Fibroblast of skin of left biceps (primary cell): ENCODE results near the gene BRSK2.

Source experiments
- DNase-seq, 2 experiments: peaks; one replicate each; pipeline ENCODE4 v3.0.0-alpha.2; 2013; ENCODE audit warnings: low read depth in 2 of 2

The BRSK2 gene

DNA sequence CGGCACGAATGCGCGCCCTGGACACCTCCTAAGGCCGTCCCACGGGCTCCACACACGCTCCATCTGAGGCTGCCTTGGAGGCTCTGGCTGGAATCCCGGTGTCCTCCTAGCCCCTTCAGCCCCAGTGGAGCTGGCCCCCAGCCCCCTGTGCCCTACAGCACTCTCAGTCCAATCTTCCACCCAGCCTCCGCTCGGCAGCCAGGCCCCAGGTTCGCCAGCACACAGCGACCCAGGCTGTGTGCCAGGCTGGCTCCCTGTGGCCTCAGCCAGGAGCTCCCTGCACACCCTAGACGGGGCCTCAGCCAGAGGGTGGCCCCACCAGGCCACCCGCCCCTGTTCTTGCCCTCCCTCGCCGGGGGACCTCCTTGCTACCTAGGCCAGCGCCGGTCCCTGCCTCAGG lies 78.3 kb downstream of the BRSK2 start:
- no peak for DNase-seq

DNA sequence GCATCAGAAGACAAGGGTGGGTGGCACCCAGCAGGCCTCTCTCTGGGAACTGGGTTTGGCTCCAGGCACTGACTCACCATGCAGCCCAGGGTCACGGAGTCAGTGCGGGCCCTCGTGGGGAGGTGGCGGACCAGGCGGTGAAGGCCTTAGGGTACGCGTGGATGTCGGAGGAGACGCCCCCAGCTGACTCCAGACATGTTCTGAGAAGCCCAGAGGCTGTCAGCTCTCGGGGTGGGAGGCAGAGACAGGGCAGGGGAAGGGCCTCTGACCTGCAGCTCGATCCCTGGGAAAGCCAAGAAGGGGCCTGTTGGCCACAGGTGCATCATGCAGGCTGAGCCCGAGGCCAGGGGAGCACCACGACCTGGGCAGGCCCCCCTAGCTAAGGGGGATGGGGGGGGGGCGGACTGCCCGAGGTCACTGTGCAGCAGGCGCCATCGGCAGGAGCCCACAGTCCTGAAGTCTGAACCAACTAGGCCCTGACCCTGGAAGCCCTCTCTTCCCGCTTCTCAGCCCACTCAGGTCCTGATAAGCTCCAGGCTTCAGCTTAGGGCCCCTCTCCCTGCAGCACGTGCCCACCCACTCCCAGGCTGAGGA lies 78.8 kb downstream of the BRSK2 start:
- DNase-seq, result no peak

DNA sequence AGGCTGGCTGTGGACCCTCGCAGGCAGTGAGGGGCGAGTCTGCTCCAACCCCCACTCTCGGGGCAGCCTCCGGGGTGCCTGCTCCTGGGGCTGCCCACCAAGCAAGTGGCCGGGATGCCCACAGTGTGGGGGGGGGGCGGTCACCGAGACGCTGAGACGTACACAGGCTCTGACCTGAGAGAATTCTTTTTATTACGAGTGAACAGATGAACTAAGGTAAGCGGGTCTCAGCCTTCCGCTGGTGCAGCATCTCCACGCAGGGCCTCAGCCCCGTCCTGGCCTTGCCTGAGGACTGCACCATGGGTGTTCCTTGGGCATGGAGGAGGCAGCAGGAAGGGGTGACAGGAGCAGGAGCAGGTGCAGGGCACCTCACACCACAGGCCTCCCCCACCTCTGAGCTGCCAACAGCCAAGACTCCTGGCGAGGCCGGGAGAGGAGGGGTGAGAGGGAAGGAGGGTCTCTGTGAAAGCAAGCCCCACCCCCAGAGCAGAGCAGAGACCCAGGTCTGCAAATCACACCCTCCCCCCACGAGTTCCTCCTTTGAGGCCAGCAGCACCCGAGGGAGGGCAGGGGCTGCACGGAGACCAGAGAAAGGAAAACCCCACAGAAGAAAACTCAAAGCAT lies 79.7 kb downstream of the BRSK2 start:
- no peak for DNase-seq

DNA sequence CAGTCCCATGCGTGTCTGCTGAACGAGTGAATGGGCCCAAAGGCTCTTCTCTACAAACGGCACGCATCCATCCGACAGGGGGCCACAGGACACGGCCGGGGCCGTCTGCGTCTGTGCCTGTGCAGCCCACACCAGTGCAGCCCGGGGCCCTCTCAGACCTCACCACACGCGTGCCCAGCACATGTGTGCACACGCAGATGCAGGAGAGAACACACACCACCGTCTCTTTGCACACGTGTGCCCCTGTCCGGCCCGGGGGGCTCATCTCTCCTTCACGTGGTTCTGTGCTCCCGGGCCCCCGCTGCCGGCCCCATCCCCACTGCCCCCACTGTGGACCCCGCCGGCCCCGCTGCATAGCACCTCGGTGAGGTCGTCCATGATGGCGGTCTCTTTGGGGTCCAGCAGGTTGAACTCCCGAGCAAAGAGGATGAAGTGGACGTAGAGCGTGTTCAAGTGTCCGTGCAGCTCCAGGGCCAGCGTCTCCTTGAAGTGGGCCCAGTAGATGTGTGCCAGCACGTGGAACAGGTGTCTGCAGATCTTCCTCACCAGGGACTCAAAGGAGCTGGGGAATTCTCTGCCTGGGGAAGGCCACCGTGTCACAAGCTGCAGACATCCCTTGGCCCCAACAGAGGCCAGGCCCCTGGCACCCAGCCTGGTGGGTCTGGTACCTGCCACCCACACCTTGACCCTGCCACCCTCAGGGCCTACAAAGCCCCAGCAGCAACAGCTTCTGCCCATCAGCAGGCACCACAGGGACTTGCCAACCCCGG lies 80.4 kb downstream of the BRSK2 start:
- no peak for DNase-seq

DNA sequence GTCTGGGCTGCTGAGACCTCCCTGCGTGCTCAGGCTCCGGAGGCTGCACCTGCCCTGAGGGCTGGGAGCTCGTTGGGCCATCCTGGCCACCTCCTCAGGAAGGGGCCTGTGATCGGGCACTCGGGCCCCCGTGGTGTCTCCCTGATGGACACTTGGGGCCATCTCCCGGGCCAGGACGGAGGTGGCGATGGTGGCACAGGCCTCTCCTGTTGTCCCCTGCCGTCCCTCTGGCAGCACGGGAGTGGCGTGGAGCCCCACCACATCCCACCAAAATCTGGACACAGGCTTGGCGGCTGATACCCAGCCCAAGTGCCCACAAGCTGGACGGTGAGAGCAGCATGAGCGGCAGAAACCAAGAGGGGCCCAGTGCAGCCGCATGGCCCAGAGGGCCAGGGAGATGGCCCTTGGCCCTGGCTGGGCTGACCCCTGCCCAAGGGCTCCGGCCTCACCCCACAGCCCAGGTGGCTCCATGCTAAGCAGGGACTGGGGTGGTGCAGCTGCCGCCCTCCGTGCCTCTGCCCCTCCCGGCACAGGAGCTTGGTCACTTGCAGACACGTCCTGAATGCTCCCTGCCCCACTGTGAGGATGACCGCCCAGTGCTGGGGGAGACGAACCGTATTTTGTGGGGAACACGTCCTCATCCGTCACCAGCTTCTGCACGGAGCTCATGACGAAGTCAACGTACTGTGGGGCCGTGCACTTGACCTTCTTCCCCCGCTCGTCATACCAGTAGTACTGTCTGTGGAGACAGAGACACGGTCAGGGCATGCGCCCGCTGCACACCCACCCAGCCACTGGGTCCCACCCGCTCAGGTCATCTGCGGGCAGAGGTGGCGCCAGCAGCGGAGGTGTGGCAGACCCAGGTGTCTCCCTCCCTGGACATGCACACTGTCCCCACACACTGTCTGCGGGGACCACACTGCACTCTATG lies 81.2 kb downstream of the BRSK2 start:
- no peak for DNase-seq

DNA sequence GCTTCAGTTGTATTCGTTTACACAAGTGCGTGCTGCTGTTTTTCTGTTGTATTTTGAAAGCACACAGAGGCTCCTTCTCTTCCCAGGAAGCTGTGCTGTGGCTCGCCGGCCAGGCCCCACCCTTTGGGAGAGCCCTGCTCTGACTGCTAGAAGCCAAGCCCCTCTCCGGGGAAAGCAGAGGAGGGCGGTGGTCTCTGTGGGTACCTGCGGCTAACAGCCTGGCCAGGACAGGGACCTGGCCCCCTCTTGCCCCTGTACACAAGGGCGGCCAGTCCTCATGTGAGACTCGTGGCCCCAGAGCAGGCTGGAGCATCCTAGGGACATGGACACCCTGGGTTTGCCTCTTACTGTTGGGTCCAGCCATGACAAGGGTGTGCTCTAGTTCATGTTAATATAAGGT lies 82.0 kb downstream of the BRSK2 start:
- no peak for DNase-seq

DNA sequence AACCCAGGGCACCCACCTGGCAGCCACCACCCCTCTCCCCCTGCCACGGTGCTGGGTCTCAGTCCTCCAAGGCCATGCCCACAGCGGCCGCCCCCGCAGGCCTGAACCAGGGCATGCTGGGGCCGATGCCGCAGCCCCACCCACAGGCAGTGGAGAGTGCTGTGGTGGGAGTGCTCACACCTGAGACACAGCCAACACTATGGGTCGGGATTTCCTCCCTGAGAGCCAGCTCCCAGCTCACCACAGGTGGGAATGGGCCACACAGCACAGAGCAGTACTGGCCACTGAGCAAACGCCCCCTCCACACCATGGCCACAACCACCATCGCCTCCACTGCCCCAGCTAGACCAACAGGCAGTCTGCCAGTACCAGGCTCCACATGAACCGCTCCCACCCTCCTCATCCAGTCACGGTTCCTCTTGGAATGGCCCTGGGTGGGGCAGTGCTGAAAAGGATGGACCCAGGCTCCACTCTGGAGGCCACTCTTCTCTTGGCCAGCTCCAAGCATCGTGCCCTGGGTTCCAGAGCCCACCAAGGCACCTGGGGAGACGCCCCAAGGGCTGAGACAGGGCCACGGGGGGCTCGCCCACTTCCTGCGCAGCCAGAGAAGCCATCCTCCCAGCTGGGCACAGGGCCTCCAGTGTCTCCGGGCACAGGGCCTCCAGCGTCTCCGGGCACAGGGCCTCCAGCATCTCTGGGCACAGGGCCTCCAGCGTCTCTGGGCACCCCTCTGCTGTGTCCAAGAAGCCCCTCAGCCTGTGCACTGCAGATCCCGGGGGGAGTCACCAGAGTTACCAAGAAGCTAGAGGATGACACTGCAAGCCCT lies 82.7 kb downstream of the BRSK2 start:
- DNase-seq, result no peak

DNA sequence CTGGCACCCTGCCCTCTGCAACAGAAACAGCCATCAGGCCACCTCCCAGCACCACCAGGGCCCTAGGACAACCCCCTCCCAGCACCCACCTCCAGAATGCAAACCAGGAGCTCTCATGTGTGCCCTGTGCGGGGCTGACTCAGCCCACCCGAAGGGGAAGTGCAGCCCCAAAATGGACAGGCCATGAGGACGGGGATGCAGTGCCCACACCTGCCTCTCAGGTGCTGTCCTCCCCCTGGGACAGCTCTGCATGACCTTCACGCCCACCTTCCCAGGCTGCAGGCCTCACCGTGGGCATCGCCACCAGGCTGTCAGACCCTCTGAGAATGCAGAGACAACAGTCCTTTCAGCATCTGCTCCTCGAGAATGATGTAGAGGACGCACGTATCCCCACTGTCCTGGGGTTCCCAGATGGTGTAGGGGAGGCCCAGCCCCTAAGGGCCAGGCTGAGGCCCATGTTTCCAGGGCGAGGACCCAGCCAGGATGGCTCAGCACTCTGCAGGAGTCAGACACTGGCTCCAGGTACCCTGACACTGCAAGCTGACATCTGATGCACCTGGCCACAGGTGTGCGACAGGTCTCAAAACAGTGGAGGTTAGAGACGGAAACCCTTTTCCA lies 83.4 kb downstream of the BRSK2 start:
- DNase-seq, result no peak

DNA sequence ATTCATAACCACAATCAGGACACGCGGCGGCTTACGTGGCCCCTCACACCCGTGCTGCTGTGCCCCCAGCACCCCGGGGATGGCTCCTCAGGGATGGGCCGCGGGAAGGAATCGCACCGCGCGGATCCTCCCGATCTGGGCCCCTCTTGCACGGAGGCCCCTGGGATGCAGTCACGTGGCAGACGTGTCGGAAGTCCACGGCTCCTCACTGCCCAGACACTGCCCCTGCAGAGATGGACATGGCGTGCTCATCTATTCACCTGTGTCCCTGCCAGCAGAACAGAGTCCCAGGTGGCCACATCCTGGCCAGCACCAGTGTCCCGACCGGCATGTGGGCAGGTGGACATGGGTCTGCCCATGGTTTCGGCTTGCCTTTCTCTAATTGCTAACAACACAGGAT lies 84.1 kb downstream of the BRSK2 start:
- no peak for DNase-seq

DNA sequence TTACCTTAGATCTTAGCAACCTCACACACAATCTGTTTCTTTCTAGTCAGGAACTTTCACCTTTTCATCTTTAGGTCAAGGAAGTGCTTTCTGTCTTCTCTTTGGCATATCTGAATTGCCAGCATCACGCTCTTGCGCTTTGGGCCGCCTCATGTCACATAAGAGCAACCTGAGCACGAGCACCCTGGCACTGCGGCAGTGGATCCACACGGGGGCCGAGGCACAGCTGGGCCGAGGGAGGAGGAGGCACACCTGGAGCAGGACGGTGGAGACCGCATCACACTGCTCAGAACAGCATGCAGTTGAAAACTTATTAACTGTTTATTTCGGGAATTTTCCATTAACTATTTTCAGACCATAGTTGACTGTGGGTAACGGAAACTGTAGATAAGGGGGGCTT lies 86.1 kb downstream of the BRSK2 start:
- DNase-seq, result no peak

DNA sequence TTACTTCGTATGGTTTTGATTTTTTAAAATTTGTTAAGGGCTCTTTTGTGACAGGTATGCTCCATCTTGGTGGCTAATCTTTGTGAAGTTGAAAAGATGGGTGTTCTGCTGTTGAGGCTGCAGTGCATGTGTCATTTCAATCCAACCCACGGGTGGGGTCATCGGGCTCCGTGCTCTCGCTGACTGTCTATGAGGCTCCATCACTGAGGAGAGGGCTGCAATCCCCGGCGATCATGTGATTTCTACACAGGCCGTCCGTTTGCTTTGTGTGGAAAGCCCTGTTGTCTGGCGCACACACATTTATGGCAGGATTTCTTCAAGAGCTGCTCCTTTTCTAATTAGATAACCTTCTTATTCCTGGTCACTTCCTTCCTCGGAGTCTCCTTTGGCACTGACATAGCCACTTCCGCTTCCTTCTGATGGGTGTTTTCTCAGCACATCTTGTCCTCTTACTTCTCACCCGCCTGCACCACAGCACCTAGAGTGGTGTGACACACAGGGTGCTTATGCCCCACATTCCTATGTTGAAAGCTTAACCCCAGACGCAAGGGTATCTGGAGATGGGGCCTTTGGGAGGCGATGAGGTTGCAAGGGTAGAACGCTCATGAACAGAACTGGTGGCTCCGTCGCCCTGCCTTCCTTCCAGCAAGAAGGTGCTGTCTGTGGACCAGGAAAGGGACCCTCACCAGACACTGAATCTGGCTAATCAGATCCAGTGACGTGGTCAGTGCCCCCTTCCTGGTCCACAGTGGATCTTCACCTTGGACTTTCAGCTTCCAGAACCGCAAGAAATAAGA lies 87.4 kb downstream of the BRSK2 start:
- DNase-seq, result no peak

DNA sequence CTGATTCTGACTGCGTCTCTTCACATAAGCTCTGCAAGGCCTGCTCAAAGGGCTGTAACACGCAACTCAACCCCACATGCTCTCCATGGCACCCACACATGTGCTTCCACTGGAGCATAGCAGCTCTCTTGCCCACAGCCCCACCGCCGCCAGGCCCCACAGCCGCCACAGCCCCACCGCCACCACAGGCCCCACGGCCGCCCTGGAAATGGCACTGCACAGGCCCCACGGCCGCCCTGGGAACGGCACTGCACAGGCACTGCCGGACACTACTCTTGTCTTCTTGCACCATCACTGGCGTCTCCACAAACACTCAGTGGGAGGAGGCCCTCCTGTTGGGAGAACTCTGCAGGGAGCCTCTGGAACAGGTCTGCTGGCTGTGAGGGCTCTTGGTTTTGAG lies 88.3 kb downstream of the BRSK2 start:
- DNase-seq, result no peak

DNA sequence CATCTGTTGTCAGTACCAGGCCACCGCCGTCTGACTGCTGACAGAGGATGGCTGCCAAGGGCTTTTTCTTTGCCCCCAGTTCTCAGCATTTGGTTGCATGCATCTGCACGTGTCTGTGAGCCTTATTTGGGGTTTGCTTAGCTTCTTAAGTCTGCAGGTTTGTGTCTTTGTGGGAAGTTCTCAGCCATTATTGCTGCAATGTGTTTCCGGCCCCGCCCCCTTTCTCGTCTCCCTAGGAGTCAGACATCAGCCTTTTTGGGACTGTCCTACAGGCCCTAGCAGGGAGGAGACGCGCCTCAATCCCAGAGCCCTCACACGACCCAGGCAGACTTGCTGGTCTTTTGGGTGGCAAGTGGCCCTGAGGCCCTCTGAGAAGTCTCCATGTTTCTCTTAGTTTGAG lies 88.8 kb downstream of the BRSK2 start:
- DNase-seq, result no peak

DNA sequence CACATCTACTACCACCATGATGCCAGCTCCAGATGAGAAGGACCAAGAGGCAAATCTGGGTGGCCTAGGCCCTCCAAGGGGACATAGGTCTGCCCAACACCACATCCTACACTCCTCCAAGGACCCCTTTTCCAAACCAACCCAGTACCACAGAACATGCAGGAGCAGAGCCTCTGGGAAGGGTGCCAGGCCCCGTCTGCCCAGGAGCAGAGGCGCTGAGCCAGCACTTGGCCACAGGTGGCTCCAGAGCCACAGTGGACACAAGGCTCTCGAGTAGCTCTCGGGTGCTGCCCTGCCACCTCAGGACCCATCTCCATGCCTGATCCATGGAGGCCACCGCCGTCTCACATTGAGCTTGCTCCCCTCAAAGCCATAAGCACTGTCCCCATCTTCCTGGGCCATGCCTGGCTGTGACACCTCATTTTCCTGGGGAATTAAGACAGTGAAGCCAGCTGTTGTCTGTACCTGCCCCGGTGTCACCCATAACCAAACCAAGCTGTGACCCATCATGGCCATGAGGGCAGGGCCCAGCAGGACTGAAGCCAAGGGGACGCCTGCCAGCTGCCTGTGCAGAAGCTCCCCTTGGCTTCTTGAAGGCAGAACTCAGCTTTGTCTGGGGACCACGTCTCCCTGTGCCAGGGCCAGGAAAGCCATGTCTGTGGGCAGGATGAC lies 89.4 kb downstream of the BRSK2 start:
- no peak for DNase-seq

DNA sequence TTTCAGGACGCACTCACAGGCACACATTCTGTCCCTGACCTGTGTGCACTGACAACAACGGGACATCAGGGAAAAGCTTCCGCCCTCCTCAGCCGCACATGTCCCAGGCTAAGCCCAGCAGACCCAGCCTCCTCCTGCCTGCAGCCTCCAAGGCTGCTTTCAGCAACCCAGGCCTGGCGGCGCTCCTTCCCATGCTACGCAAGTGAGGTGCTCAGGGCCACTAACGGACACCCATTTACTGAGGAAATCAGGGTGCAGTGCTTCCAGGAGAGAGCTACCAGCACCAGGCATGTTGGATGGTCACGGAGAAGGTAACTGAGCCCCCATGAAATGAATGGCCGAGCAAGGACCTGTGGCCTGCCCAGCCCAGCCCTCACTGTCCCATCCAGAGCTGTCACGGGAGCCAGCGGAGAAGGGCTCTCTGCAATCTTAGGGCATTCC lies 90.0 kb downstream of the BRSK2 start:
- no peak for DNase-seq

DNA sequence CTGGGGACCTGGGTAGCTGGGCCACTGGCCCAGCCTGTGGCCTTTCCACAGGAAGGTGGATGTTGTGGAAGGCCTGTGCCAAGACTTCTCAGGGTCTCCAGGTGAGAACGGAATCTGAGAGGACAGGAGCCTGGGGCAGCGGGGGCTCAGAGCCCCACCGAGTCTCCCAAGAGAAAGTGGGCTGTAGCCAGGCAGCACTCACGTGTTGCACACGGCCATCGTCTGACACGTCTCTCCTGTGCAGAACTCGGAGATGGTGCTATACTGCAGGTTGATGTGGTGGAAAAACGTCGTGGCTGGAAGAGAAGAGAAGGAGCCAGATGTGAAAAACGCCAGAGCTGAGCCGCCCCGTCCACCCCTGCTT lies 90.4 kb downstream of the BRSK2 start:
- no peak for DNase-seq

DNA sequence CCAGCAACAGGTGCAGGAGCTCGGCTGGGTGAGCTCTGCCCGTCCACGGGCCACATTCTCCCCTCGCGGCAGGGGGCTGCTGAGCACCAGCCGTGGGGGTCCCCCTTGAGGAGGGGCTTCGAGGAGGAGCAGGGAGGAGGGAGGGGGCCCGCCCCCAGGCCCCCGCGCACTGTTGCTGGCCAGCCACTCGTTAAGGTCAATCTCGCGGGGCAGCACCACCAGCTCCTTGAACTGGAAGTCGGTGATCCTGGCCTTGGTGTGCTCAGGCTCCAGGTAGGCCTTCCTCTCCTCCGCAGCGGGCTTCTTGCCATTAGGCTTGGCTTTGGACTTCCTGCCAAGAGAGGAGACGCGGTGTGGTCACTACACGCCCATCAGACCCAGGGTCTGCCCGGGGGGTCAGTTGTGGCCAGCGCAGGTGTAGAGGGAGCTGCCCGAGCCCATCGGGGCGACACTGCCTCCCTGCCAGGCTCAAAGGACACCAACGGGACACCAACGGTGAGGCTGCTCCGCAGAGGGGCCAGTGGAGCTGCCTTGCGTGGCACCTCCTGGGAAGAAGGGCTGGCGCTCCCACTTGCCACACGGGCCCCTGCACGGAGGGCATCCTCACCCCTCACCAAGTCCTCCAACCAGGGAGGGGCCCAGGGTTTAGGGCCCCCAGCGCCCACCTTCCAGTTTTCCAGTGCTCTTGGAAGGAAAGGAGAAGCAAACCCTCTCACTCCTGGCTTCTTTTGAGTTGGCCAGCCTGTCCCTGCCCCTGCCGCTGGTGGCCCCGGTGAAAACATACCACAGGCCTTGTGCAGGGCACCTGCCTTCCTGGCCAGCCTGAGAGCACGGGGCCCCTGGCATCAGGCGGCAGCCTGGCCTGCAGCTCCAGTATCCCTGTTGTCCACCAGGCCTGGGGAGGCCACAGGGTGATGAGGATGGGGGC lies 91.1 kb downstream of the BRSK2 start:
- no peak for DNase-seq

DNA sequence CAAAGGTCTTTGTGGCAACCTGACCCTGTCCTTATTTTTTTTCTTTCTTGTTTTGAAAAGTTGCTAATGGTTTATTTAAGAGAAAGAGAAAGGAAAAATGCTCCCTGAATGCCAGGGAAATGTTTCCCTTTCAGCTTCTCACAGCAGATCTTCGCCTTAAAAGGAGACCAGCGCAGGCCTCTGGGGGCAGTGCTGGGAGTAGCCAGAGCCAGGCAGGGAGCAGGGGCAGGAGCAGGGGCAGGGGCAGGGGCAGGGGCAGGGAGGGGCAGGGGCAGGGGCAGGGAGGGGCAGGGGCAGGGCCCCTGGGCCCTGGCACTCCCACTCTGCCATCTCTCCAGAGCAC lies 91.7 kb downstream of the BRSK2 start:
- DNase-seq, result no peak
